ENCODE data around the gene LRP1B.

Gene LRP1B

DNA sequence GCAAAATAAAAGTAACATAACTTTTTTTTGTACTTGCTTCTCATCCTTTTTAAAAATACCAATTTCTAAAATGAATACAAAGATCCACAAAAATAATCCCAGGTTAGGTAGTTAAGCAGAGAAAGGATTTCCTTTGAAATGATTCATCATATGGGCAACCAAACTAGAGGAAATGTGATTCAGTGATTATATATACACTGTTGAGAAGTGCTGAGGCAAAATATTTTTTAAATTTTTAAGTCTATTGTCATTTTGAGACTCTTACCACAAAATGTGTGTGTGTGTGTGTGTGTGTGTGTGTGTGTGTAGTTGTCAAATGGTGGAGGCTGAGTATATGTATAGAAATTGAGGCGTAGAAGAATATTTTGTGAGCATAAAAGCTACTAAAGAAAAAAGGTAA is 1075.3 kb downstream of the LRP1B start:
- TF ChIP-seq, protein P1, sequence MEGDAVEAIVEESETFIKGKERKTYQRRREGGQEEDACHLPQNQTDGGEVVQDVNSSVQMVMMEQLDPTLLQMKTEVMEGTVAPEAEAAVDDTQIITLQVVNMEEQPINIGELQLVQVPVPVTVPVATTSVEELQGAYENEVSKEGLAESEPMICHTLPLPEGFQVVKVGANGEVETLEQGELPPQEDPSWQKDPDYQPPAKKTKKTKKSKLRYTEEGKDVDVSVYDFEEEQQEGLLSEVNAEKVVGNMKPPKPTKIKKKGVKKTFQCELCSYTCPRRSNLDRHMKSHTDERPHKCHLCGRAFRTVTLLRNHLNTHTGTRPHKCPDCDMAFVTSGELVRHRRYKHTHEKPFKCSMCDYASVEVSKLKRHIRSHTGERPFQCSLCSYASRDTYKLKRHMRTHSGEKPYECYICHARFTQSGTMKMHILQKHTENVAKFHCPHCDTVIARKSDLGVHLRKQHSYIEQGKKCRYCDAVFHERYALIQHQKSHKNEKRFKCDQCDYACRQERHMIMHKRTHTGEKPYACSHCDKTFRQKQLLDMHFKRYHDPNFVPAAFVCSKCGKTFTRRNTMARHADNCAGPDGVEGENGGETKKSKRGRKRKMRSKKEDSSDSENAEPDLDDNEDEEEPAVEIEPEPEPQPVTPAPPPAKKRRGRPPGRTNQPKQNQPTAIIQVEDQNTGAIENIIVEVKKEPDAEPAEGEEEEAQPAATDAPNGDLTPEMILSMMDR (IDR thresholded peaks at IDR 0.05; ENCODE audit: low read depth, low read length, missing control alignments), result no peak
- DNase-seq (ENCODE audit: extremely low read depth, low read depth), result no peak
- no peak overlapping the region for H3K4me3 ChIP-seq (replicated peaks; ENCODE audit: low read depth, low read length)

DNA sequence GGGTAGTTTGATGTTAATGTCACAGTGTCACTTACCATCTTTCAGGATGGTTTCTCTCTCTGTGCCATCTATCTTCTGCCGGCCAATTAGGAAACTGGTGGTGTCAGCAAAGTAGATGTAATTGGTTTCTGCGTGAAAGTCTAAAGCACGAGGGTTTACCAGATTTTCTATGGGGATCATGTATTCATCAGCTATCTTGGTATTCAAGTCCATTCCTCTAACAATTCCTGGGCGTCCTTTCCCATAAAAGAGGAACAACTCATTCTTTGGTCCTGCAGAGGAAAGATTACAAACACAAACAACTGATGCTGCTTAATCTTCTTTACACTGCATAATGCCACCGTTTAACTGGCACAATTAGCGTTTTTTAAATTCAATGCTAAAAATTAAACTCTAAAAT is 1081.9 kb downstream of the LRP1B start:
- no peak overlapping the region for H3K4me3 ChIP-seq (replicated peaks; ENCODE audit: low read depth, low read length)
- no peak for DNase-seq (ENCODE audit: extremely low read depth, low read depth)
- TF ChIP-seq, protein P1 (IDR thresholded peaks at IDR 0.05; ENCODE audit: low read depth, low read length, missing control alignments), result no peak

DNA sequence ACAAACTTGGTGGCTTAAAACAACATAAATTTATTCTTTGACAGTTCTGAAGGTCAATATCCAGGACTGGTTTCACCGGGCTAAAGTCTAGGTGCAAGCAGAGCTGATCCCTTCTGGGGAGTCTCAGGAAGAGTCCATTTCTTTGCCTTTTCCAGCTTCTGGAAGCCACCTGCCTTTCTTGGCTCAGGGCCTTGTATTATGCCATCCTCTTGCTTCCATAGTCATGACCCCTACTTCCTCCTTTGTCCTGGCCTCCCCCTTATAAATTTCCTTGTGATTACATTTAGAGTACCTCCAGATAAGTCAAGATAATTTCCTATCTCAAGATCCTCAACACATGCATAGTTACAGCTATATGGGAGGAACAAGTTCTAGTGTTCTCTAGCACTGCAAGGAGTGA is 1089.5 kb downstream of the LRP1B start:
- no peak overlapping the region for H3K4me3 ChIP-seq (replicated peaks; ENCODE audit: low read depth, low read length)
- DNase-seq (ENCODE audit: extremely low read depth, low read depth), result no peak
- TF ChIP-seq, protein P1 (IDR thresholded peaks at IDR 0.05; ENCODE audit: low read depth, low read length, missing control alignments), result no peak

DNA sequence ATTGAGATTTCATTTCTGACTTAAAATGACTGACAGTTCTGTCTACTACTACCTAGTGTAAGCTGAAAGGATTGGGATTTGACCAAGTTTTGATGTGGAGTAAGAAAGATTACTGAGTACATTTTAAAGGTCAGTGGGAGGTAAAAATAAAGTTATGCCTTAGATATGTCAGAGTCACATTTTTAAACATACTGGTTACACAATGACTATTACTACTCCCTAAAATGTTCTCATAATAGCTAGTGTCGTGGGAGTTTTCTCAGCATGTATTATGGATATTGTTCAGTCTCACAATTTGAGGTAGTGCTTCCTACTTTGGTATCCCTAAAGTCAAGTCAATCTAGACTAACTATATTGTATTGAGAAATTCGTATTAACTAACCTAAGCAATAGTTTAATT is 1092.5 kb downstream of the LRP1B start:
- no peak for DNase-seq (ENCODE audit: extremely low read depth, low read depth)
- TF ChIP-seq, protein P1 (IDR thresholded peaks at IDR 0.05; ENCODE audit: low read depth, low read length, missing control alignments), result no peak
- no peak overlapping the region for H3K4me3 ChIP-seq (replicated peaks; ENCODE audit: low read depth, low read length)

DNA sequence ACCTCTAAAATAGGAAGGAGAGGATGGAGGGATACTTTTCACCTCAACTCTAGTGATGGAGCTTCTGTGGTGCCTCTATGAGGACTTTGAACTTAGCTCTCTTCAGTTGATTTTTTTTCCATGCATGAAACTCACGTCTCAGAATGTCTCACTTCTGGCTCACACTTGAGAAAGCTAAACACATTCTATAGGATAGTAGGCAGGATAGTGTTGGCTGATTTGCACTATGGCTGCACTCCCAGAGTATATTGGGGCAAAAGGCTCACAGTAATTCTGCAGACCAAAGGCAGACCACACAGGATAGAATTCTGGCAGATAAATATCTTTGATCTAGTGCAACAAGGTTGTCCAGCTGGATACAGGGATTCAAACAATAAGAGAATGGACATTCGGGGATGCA is 1093.5 kb downstream of the LRP1B start:
- H3K4me3 ChIP-seq (replicated peaks; ENCODE audit: low read depth, low read length), result no peak overlapping the region
- no peak for DNase-seq (ENCODE audit: extremely low read depth, low read depth)
- TF ChIP-seq, protein P1 (IDR thresholded peaks at IDR 0.05; ENCODE audit: low read depth, low read length, missing control alignments), result no peak

DNA sequence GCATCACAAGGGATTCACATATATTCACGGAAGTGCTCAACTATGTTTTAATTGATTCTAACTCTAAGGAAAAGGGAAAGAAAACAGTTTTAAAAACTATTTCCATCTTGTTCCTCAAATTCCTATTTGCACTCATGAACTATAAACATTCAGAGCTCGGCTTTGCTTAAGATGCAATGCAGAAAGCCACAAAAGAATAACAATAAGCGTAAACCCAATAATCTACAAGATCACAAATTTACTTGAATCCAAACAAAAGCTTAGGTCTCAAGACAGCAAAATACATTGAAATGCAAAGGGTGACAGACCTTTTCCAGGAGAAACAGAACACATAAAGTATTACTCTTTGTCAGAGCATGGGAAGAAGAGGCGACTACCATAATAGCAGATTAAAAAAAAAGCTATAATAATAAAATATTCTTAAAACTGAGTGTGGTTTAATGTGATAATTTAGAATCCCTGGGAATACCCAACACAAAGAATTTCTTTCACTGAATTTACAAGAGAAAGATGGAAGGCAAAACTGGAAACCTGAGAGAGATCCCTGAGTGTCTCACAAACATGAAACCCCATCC is 1094.9 kb downstream of the LRP1B start:
- TF ChIP-seq, protein P1 (IDR thresholded peaks at IDR 0.05; ENCODE audit: low read depth, low read length, missing control alignments), result no peak
- no peak for DNase-seq (ENCODE audit: extremely low read depth, low read depth)
- no peak overlapping the region for H3K4me3 ChIP-seq (replicated peaks; ENCODE audit: low read depth, low read length)
